ENCODE results near the gene SLC39A13. TPM values are rescaled to one million over a fixed set of nuclear protein-coding genes. Genes with fewer than 3 reads are reported as not detected.

SLC39A13 gene
- total RNA-seq, 1 experiment from 2014 or later: 51.1 TPM

GRCh38 chr11:47435687-47436086, 27.3 kb downstream of the SLC39A13 start:
- no peak overlapping the region for H3K4me3 ChIP-seq
- H3K27me3 ChIP-seq: no peaks in the 10 kb centered on the region
- no peak for DNase-seq
- no peaks in the 10 kb centered on the region for H3K36me3 ChIP-seq
- no peaks in the 10 kb centered on the region for H3K9me3 ChIP-seq

GRCh38 chr11:47436726-47437125, 28.3 kb downstream of the SLC39A13 start:
- H3K27me3 ChIP-seq: no peaks in the 10 kb centered on the region
- no peaks in the 10 kb centered on the region for H3K9me3 ChIP-seq
- H3K36me3 ChIP-seq: no peaks in the 10 kb centered on the region
- no peak for DNase-seq
- no peak overlapping the region for H3K4me3 ChIP-seq

GRCh38 chr11:47437218-47437745, 28.9 kb downstream of the SLC39A13 start:
- Histone ChIP-seq H3K27me3 (no peaks in the 10 kb centered on the region), H3K4me3 (no peak overlapping the region), H3K9me3 (no peaks in the 10 kb centered on the region), H3K36me3 (no peaks in the 10 kb centered on the region)
- no peak for DNase-seq

GRCh38 chr11:47437746-47438418, 29.5 kb downstream of the SLC39A13 start:
- no peaks in the 10 kb centered on the region for H3K27me3 ChIP-seq
- DNase-seq: peak; percentile 61
- H3K36me3 ChIP-seq: no peaks in the 10 kb centered on the region
- H3K9me3 ChIP-seq: no peaks in the 10 kb centered on the region
- H3K4me3 ChIP-seq: no peak overlapping the region

GRCh38 chr11:47438721-47439120, 30.3 kb downstream of the SLC39A13 start:
- Histone ChIP-seq H3K36me3 (no peaks in the 10 kb centered on the region), H3K4me3 (no peak overlapping the region), H3K27me3 (no peaks in the 10 kb centered on the region), H3K9me3 (no peaks in the 10 kb centered on the region)
- no peak for DNase-seq

GRCh38 chr11:47440054-47440476, 31.7 kb downstream of the SLC39A13 start:
- no peaks in the 10 kb centered on the region for H3K36me3 ChIP-seq
- no peaks in the 10 kb centered on the region for H3K9me3 ChIP-seq
- H3K27me3 ChIP-seq: no peaks in the 10 kb centered on the region
- no peak overlapping the region for H3K4me3 ChIP-seq
- DNase-seq: no peak

- no peaks in the 10 kb centered on the region for H3K36me3 ChIP-seq
- no peaks in the 10 kb centered on the region for H3K9me3 ChIP-seq
- no peak for DNase-seq
- H3K27me3 ChIP-seq: no peaks in the 10 kb centered on the region
- H3K4me3 ChIP-seq: no peak overlapping the region
These were observed 33.0 kb downstream of the SLC39A13 start for GRCh38 chr11:47441421-47441820.

GRCh38 chr11:47442514-47442913, 34.1 kb downstream of the SLC39A13 start:
- no peaks in the 10 kb centered on the region for H3K9me3 ChIP-seq
- no peak for DNase-seq

GRCh38 chr11:47443028-47443700, 34.8 kb downstream of the SLC39A13 start:
- no peak overlapping the region for H3K4me3 ChIP-seq
- no peak for DNase-seq

More at GRCh38 chr11:47442514-47442913, 34.1 kb downstream of the SLC39A13 start:
- H3K36me3 ChIP-seq: no peaks in the 10 kb centered on the region
- no peaks in the 10 kb centered on the region for H3K27me3 ChIP-seq
- no peak overlapping the region for H3K4me3 ChIP-seq

GRCh38 chr11:47443817-47444216, 35.4 kb downstream of the SLC39A13 start:
- no peak overlapping the region for H3K4me3 ChIP-seq

More at GRCh38 chr11:47443028-47443700, 34.8 kb downstream of the SLC39A13 start:
- Histone ChIP-seq H3K27me3 (no peaks in the 10 kb centered on the region), H3K36me3 (no peaks in the 10 kb centered on the region), H3K9me3 (no peaks in the 10 kb centered on the region)

GRCh38 chr11:47445840-47446239, 37.5 kb downstream of the SLC39A13 start:
- Histone ChIP-seq H3K36me3 (no peaks in the 10 kb centered on the region), H3K9me3 (no peaks in the 10 kb centered on the region), H3K4me3 (no peak overlapping the region), H3K27me3 (no peaks in the 10 kb centered on the region)
- no peak for DNase-seq

More at GRCh38 chr11:47443817-47444216, 35.4 kb downstream of the SLC39A13 start:
- DNase-seq: no peak
- H3K27me3 ChIP-seq: no peaks in the 10 kb centered on the region
- H3K36me3 ChIP-seq: no peaks in the 10 kb centered on the region
- no peaks in the 10 kb centered on the region for H3K9me3 ChIP-seq

- Histone ChIP-seq H3K27me3 (no peaks in the 10 kb centered on the region), H3K4me3 (no peak overlapping the region), H3K36me3 (no peaks in the 10 kb centered on the region), H3K9me3 (no peaks in the 10 kb centered on the region)
- DNase-seq: no peak
These were observed 38.4 kb downstream of the SLC39A13 start for GRCh38 chr11:47446833-47447232.

- Histone ChIP-seq H3K27me3 (no peaks in the 10 kb centered on the region), H3K4me3 (no peak overlapping the region), H3K9me3 (no peaks in the 10 kb centered on the region), H3K36me3 (no peaks in the 10 kb centered on the region)
- no peak for DNase-seq
These were observed 39.5 kb downstream of the SLC39A13 start for GRCh38 chr11:47447906-47448305.

- 0 out of 2 replicates have a peak, but pooled peaks cover 2% of the 10 kb centered on the region for H3K9me3 ChIP-seq
- no peak within 1 kb of the TSS for H3K4me3 ChIP-seq
- peaks cover 5% of the 10 kb centered on the region; the same call in 1 of the 2 replicates for H3K36me3 ChIP-seq
- H3K27me3 ChIP-seq: no peaks in the 10 kb centered on the region
- no peak for DNase-seq
These were observed 40.4 kb downstream of the SLC39A13 start, which contains the start of gene RAPSN for GRCh38 chr11:47448566-47449427. Gene RAPSN, minus strand, starts transcription at chr11:47449136. Its CDS starts 172 bp downstream, at chr11:47448964.

- H3K27me3 ChIP-seq: no peaks in the 10 kb centered on the region
- 0 out of 2 replicates have a peak, but pooled peaks cover 2% of the 10 kb centered on the region for H3K9me3 ChIP-seq
- DNase-seq: no peak
- H3K36me3 ChIP-seq: peaks cover 8% of the 10 kb centered on the region; the same call in 1 of the 2 replicates
- H3K4me3 ChIP-seq: no peak overlapping the region
These were observed 41.2 kb downstream of the SLC39A13 start for GRCh38 chr11:47449541-47449940.

- no peak for DNase-seq
- Histone ChIP-seq H3K27me3 (no peaks in the 10 kb centered on the region), H3K4me3 (no peak overlapping the region), H3K9me3 (0 out of 2 replicates have a peak, but pooled peaks cover 2% of the 10 kb centered on the region), H3K36me3 (peaks cover 8% of the 10 kb centered on the region; the same call in 1 of the 2 replicates)
These were observed 43.0 kb downstream of the SLC39A13 start for GRCh38 chr11:47451436-47451835.
